Measurements from ENCODE around the gene TWIST2.
A peak's percentile ranks its signal among the peaks of the same experiment; 100 is the strongest.

The TWIST2 gene

DNA sequence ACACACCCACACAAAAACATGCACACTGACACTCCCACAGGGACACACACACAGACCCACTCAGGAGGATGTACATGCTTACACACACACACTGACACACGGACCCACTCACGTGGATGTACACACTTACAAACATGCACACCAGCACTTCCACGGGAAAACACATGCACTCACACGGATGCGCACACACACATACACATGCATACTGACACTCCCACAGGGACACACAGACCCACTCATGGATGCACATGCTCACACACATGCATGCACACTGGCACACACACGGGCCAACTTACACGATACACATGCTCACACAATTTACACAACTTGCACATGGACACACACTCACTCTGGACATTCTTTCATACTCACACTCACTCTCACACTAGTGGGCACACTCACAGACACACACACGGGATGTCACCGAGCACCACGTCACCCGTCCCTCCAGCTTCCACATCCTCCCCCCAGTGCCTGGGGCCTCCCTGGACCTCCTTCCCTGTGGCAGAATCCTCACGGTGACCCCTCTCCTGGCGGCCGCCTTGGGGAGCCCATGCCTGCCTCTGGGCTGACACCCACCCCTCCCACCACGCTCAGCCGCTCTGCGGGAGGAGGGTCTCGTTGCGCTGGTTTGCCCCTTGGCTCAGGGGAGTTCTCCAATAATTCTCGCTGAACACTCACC is 58.5 kb downstream of the TWIST2 start:
- no peak for DNase-seq (ENCODE audit: low spot score)

- DNase-seq (ENCODE audit: low spot score) = no peak
Observed at GRCh38 chr2:238906936-238907716, 59.2 kb downstream of the TWIST2 start.

- no peak for DNase-seq (ENCODE audit: low spot score)
Observed at GRCh38 chr2:238907717-238908173, 59.9 kb downstream of the TWIST2 start.

GRCh38 chr2:238908960-238909951 is 61.4 kb downstream of the TWIST2 start:
- DNase-seq (ENCODE audit: low spot score) = peak; percentile 17

DNA sequence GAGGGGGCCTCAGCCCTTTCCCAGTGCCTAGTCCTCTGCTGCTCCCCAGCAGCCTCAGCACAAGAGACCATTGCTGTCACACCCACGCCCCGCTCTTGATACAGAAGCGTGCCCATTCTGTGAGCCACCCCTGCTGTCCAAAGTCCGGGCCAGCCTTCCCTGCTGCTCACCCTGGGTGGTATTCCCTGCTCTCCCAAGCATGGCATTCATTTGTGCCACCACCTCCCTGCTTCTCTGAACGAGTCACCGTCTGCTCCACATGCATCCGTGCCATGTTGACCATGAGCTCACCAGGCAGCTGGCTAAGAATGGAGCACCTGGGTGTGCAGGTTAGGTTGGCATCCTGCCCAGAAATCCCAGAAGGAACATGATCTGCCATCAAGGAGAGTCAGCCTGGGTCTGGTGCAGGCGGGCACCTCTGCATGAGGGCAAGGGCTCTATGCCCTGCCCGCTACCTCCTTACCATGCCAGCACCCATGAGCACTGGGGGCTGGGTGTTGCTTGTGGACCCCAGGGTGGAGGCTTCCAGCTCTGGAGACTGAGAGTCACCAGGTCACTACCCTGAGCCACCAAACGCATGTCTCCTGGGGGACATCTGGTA is 63.0 kb downstream of the TWIST2 start:
- peak; percentile 88 for DNase-seq (ENCODE audit: low spot score)

- no peak for DNase-seq (ENCODE audit: low spot score)
Observed at GRCh38 chr2:238911376-238912227, 63.7 kb downstream of the TWIST2 start.

DNA sequence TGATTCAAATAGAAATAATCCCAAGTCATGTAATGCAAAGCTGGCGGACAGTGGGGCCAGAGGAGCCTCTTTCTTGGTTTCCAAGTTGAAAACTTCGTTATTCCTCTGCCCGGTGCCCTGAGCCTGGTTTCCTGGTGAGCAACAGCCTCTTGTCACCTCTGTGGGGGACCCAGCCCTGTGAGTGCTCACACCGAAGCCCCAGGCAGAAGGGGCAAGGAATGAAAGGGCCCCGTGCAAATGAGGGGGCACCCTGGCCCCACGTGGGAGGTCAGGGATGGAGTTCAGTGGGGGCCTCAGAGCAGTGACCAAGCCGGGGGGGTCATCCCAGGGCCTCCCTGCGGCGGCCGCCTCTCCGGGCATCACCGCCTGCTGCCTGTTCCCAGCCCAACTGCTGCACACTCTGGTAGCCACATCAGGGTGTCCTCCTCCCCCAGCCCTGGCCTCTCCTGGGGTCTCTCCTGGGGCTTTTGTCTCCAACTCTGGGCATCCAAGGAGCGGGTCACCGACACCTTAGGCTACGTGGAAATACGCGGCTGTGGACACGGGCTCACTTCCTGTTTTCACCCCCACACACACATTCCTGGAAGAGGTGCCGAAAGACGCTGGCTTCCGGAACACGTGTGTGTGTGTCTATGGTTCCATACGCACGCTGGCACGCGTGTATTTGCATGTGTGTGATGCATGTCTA is 64.5 kb downstream of the TWIST2 start:
- no peak for DNase-seq (ENCODE audit: low spot score)

DNA sequence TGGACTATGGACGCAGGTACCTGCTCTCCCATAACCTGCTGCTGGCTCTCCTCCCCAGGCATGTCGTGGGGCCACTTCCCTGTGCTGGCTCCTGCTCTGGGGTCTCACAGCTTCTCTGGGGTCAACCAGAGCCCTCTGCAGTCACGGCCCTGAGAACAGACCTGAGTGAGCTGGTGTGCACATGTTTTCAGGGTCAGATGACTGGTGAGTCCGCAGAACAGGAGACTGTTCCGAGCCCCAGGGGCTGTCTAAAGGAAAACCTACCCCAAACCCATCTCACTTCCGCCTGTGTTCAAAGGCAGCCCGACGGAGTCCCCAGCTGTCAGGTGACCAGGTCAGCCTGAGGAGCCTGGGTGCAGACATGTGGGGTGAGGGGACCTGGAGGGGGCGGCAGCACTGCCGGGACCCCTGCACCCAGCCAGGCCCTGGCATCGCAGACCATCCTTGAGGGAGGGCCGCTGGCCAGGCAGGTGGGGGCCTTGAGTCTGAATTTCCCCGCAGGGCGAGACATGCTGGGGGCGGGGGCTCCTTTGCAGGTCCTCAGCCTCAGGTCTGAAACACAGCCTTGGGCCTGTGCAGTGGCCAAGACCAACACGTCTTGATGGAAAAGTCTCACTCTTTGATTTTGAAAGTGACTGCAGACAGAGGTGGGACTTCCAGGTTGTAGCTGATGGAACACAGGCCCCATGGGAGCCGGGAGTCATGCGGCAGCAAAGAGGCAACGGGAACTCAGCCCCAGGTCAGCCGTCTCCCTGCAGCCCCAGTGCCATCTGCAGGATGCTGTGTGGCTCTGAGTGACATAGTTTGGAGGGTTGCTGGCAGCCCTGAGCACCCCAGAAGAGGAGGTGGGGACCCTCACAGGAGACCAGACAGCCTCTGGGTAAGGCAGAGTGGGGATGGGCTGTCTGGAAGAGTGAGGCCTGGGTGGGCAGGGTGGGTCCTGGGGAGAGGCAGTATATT is 65.3 kb downstream of the TWIST2 start:
- DNase-seq (ENCODE audit: low spot score) = no peak

DNA sequence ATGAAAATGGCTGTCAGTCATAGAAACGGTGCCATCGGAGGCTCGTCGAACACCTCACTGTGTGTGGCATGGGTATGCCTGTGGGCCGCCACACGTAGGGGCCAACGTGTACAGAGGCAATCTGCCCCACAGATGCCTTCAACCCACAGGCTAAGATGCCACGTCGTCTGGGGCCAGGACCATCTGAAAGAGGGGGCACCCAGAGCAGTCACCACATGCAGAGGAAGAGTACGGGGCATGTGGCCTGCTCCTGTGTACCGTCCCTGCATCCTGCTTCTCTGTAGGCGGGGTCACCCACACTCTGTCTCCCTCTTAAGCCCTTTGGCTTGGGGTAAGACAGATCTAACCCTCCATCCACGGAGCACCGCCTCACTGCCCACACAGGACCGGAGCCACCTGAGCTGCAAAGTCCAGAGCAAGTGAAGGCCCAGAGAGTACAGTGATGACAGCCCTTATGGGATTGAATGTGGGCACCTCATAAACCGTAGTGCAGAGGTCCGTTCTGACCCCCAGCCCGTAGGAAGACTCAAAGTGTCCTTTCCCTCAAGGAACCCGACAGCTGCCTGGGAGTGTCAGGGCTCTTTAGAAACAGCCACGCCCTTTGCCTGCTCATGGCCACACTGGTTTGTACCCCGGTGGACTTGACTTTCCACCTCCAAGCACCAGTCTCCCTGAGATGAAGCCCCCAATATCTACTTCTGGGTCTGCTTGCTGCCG is 66.2 kb downstream of the TWIST2 start:
- no peak for DNase-seq (ENCODE audit: low spot score)

GRCh38 chr2:238914648-238915015 is 66.7 kb downstream of the TWIST2 start:
- DNase-seq (ENCODE audit: low spot score) = peak; percentile 10

- no peak for DNase-seq (ENCODE audit: low spot score)
Observed at GRCh38 chr2:238915196-238915595, 67.3 kb downstream of the TWIST2 start.

DNA sequence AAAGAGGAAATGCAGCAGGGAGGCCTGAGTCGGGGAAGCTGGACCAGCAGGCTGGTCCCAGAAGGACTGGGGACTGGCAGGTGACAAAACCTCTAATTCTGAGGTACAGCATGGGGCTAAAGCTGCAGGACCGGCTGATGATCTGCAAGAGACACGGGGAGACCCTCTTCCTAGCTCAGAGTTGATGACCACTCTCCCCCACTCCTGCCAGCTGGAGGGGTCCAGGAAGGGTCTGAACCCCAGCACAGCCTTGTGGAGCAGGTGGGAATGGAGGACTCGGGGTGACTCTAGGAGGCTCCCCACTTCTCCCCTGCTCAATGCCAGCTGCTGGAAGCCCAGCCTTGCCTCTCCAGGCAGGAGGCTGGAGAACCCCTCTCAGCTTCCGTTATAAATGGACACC is 67.7 kb downstream of the TWIST2 start:
- no peak for DNase-seq (ENCODE audit: low spot score)

DNA sequence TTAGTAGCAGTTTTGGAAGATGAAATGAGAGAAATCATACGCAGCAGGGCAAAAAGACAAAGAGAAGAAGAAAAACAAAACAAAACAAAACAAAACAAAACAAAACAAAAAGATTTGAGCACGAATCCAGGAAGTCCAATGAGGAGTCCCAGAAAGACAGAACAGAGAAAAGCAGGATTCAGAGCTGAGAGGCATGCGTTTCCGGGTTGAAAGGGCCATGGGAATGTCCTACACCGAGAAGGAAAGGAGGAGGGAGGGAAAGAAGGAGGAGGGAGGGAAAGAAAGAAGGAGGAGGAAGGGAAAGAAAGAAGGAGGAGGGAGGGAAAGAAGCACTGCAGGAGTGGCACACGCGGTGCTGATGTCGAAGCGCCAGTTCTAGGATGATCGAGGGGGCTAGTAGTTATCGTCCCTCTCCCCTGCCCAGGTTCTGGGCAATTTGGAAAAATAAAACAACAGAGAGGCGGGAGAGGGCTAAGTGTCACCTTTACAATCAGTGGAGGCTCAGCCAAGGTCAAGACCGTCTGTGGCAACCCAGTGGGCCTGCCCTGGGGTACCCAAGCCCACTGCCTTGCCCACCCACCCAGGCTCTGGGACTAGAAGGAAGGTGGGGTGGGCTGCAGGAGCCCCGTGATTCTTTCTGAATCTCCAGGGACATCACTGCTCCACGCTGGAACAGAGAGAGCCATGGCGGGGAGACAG is 68.4 kb downstream of the TWIST2 start:
- DNase-seq (ENCODE audit: low spot score) = no peak

DNA sequence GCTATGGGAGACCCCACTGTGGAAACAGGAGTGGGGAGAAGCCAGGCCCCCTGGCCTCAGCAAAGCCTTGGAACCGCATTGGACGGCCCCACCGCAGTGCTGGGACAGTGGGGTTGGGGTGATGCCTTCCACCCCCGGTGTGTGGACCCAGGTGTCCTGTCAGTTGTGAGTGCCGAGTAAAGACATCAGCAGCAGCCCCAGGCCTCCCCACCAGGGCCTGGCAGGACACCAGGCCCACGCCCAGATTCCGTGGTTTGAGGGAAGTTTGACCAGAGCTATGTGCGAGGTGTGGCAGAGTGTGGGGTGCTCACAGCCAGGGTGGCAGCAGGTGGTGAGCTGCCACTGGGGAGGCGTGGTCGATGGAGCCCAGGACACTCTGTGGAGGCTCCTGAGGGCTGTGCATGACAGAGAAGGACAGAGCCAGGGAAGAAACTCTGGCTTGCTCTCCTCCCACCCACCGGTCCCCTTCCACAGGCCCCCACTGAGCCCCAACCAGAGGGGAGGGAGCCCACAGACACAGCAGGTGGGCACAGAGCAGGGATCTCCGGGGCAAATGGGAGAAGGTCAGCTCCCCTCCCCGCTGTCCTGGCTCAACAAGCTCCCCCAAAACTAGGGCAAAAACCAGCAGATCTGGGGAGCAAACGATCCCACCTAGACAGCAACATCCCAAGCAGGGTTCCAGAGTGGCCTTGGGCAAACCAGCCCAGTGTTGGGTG is 69.1 kb downstream of the TWIST2 start:
- peak; percentile 86 for DNase-seq (ENCODE audit: low spot score)

DNA sequence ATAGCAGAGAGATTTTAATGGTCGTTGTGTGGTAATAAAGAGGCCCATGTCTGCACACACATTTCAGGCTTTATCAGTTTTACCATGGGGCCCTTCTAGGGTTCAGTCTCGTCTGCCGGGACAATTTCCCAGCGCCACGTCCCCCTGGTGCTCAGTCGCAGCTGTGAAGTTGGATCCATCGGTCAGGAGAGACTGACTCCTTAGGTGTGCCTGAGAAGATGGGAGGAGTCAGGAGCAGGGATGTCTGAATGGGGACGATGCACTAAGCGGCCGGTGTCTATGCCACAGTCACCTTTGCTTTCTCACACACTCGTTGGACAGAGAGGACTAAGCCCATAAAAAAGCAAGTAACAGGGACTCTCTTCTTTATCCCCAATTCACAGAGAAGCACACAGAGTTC is 71.4 kb downstream of the TWIST2 start:
- DNase-seq (ENCODE audit: low spot score) = no peak

DNA sequence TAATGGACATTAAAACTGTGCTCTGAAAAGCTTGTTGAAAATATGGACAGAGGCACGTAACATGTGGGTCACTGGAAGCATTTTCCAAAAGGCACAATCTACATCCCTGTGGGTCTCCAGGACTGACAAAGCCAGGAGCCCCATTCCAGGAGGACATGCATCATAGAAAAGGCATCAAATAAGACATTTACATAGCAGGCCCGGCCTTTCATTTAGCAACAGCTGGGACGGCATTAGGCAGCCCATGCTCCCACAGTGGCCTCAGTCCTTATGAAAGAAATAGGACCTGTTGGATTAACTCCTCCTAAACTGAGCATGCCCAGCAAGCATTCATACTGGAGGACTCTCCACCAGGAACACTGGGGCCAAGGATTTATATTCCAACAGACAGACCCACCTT is 72.2 kb downstream of the TWIST2 start:
- no peak for DNase-seq (ENCODE audit: low spot score)

DNA sequence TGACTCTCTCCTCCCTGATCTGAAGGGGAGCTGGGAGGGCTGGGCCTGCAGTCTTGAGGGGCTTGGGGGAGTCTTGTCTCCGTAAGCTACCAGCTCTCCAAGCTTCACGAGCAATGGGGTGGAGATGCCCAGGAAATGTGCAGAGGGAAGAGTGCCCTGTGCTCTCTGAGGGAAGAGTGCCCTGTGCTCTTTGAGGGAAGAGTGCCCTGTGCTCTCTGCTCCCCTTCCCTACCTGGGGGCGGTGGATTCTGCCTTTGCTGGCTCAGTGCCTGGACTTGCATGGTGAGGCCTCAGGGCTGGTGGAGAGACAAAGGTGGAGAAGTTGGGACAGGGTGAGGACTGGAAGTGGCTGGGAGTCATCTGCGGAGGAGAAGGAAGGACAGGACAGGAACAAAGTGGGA is 72.7 kb downstream of the TWIST2 start:
- DNase-seq (ENCODE audit: low spot score) = no peak

Data from SW480 (cell line).